OCI-LY1 (cell line): Measurements from ENCODE around the gene GRB10.

Source experiments
- H2AFZ ChIP-seq: fragments of 200-600 bp; sonication (generic), shearing (Covaris generic); 2 replicates; pipeline ENCODE4 v1.6.0; 2014; ENCODE audit warnings: antibody characterized with exemption, mild to moderate bottlenecking, low read length
- H3F3A ChIP-seq: fragments of 200-600 bp; sonication (generic), shearing (Covaris generic); 2 replicates; pipeline ENCODE4 v1.6.0; 2014; ENCODE audit warnings: mild to moderate bottlenecking, antibody characterized with exemption, low read length, moderate library complexity; ENCODE audit not compliant: insufficient read depth
- H3K27ac ChIP-seq: fragments of 200-600 bp; sonication (generic); 2 replicates; pipeline ENCODE4 v1.5.1; 2014; ENCODE audit warnings: low read length, mixed run types, mild to moderate bottlenecking, low read depth; ENCODE audit not compliant: poor library complexity, severe bottlenecking
- H3K27me3 ChIP-seq: fragments of 200-600 bp; sonication (generic); 2 replicates; pipeline ENCODE4 v1.6.0; 2014; ENCODE audit warnings: antibody characterized with exemption, mild to moderate bottlenecking, low read length, moderate library complexity; ENCODE audit not compliant: insufficient read depth
- H3K36me3 ChIP-seq: fragments of 200-600 bp; sonication (generic); 2 replicates; pipeline ENCODE4 v1.6.1; 2014; ENCODE audit warnings: mild to moderate bottlenecking, antibody characterized with exemption, low read length, moderate library complexity, mixed read lengths; ENCODE audit not compliant: insufficient read depth
- H3K4me1 ChIP-seq: fragments of 200-600 bp; sonication (generic); 2 replicates; pipeline ENCODE4 v1.5.1; 2014; ENCODE audit warnings: mild to moderate bottlenecking, low read length, moderate library complexity; ENCODE audit not compliant: insufficient read depth, severe bottlenecking
- H3K4me2 ChIP-seq: fragments of 200-600 bp; sonication (generic), shearing (Covaris generic); 2 replicates; pipeline ENCODE4 v1.6.1; 2014; ENCODE audit warnings: low read length
- H3K4me3 ChIP-seq: fragments of 200-600 bp; sonication (generic); 2 replicates; pipeline ENCODE4 v1.5.1; 2014; ENCODE audit warnings: low read length, low read depth, mild to moderate bottlenecking, mixed read lengths; ENCODE audit not compliant: poor library complexity, severe bottlenecking
- H3K79me2 ChIP-seq: fragments of 200-600 bp; shearing (Covaris generic); 2 replicates; pipeline ENCODE4 v1.6.1; 2016; ENCODE audit warnings: mixed run types, low read length, mixed read lengths; ENCODE audit not compliant: insufficient read depth
- H3K9ac ChIP-seq: fragments of 200-600 bp; sonication (generic), shearing (Covaris generic); 2 replicates; pipeline ENCODE4 v1.6.1; 2014; ENCODE audit warnings: mild to moderate bottlenecking, low read length, mixed read lengths
- H3K9me2 ChIP-seq: fragments of 200-600 bp; sonication (generic), shearing (Covaris generic); 2 replicates; pipeline ENCODE4 v1.6.1; 2014; ENCODE audit warnings: low read depth, mild to moderate bottlenecking, low read length, mixed read lengths
- H3K9me3 ChIP-seq: fragments of 200-600 bp; shearing (Covaris generic); 2 replicates; pipeline ENCODE4 v1.6.1; 2014; ENCODE audit warnings: low read length, mixed read lengths
- H4K20me1 ChIP-seq: fragments of 200-600 bp; sonication (generic), shearing (Covaris generic); 2 replicates; pipeline ENCODE4 v1.6.0; 2016; ENCODE audit warnings: mild to moderate bottlenecking, low read length; ENCODE audit not compliant: insufficient read depth
- EZH2 ChIP-seq: fragments of 200-600 bp; sonication (generic), shearing (Covaris generic); IDR thresholded peaks from 2 replicates; pipeline ENCODE4 v1.8.0; 2017; ENCODE audit warnings: borderline replicate concordance, mixed run types, mild to moderate bottlenecking, antibody characterized with exemption, low read length, moderate library complexity, mixed read lengths
- TF ChIP-seq, protein P1 (sequence below): fragments of 200-600 bp; sonication (generic), shearing (Covaris generic); IDR thresholded peaks from 2 replicates; pipeline ENCODE4 v1.5.1; 2017; ENCODE audit warnings: mild to moderate bottlenecking, antibody characterized with exemption, low read length, moderate library complexity, mixed read lengths

The GRB10 gene

GRCh38 chr7:50812094-50812493 lies 29.4 kb upstream of the GRB10 start:
- H3K4me3 ChIP-seq = no peak overlapping the region
- TF ChIP-seq EZH2 = no peak
- TF ChIP-seq, protein P1, sequence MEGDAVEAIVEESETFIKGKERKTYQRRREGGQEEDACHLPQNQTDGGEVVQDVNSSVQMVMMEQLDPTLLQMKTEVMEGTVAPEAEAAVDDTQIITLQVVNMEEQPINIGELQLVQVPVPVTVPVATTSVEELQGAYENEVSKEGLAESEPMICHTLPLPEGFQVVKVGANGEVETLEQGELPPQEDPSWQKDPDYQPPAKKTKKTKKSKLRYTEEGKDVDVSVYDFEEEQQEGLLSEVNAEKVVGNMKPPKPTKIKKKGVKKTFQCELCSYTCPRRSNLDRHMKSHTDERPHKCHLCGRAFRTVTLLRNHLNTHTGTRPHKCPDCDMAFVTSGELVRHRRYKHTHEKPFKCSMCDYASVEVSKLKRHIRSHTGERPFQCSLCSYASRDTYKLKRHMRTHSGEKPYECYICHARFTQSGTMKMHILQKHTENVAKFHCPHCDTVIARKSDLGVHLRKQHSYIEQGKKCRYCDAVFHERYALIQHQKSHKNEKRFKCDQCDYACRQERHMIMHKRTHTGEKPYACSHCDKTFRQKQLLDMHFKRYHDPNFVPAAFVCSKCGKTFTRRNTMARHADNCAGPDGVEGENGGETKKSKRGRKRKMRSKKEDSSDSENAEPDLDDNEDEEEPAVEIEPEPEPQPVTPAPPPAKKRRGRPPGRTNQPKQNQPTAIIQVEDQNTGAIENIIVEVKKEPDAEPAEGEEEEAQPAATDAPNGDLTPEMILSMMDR = no peak
- H3K9ac ChIP-seq = no peak overlapping the region
- no peak overlapping the region for H3K27ac ChIP-seq
- no peak overlapping the region for H2AFZ ChIP-seq
- no peaks in the 10 kb centered on the region for H3K9me3 ChIP-seq
- H3K4me1 ChIP-seq = no peaks in the 10 kb centered on the region
- H3K4me2 ChIP-seq = no peak overlapping the region
- no peaks in the 10 kb centered on the region for H3K79me2 ChIP-seq
- H3F3A ChIP-seq = no peaks in the 10 kb centered on the region
- H3K27me3 ChIP-seq = no peaks in the 10 kb centered on the region
- H3K36me3 ChIP-seq = no peaks in the 10 kb centered on the region
- H4K20me1 ChIP-seq = no peaks in the 10 kb centered on the region
- no peaks in the 10 kb centered on the region for H3K9me2 ChIP-seq

DNA sequence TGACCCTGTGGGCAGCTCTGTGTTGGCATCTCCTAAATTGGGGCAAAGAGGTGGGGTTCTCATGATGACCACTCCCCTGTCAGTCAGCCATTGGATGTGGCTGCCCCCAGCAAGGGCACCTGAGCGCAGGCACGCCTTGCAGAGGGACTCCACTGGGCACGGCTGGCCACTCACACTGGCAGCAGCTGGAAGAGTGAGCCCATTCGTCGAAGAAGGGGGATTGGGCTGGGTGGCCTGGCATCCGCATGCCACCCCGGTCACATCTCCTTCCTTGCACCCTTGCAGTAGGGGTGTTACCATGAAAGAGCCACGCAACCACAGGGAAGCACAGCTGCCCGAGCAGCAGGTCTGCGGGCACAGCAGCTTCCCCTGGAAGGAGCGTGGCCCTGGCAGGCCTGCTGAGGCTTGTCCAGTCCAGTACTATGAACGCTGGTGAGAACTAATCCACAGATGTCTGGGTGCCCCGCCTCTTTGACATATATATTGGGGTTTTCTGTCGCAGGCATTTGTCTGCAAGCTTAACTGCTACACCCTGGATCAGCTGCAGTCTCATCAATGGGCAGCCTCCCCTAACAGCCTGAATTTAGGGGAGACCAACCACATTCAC lies 25.7 kb upstream of the GRB10 start:
- no peaks in the 10 kb centered on the region for H3K9me2 ChIP-seq
- no peaks in the 10 kb centered on the region for H3K4me1 ChIP-seq
- H3K4me2 ChIP-seq = no peak overlapping the region
- no peaks in the 10 kb centered on the region for H4K20me1 ChIP-seq
- no peaks in the 10 kb centered on the region for H3K9me3 ChIP-seq
- no peak overlapping the region for H3K4me3 ChIP-seq
- H3K36me3 ChIP-seq = no peaks in the 10 kb centered on the region
- H3F3A ChIP-seq = no peaks in the 10 kb centered on the region
- 0 out of 2 replicates have a peak, but pooled peaks cover 4% of the 10 kb centered on the region for H3K27me3 ChIP-seq
- H3K27ac ChIP-seq = no peak overlapping the region
- H3K9ac ChIP-seq = no peak overlapping the region
- TF ChIP-seq EZH2 = no peak
- TF ChIP-seq, protein P1 = no peak
- no peak overlapping the region for H2AFZ ChIP-seq
- H3K79me2 ChIP-seq = no peaks in the 10 kb centered on the region

DNA sequence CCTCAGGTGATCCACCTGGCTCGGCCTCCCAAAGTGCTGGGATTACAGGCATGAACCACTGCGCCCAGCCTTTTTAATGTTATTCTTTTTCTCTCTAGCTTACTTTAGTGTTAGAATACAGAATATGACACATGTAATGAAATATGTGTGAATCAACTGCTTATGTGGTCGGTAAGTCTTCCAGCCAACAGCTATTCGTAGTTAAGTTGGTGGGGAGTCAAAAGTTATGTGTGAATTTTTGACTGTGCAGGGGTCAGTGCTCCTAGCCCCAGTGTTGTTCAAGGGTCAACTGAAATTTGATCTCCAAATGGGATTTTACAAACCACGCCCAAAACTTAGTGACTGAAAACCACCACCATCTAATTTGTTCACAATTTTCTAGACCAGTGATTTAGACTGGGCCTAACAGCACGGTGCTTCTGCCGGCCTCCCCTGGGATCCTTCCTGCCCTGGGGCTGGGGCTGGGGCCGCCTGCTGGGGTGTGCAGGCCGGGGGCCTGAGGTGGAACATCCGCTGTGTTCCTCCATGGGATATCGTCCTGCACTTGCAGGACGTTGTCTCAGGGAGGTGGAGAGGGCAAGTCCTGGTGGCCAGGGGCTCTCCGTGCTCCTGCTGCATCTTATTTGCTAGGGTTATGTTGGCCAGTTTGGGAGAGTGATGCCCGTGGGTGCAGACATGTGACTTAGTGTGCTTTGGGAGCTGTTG lies 24.5 kb upstream of the GRB10 start:
- Histone ChIP-seq H3K79me2 (no peaks in the 10 kb centered on the region), H3F3A (no peaks in the 10 kb centered on the region), H3K4me3 (no peak overlapping the region), H3K4me2 (no peak overlapping the region), H3K9me2 (no peaks in the 10 kb centered on the region), H3K4me1 (no peaks in the 10 kb centered on the region), H2AFZ (no peak overlapping the region), H4K20me1 (no peaks in the 10 kb centered on the region), H3K27ac (no peak overlapping the region), H3K9me3 (no peaks in the 10 kb centered on the region), H3K27me3 (0 out of 2 replicates have a peak, but pooled peaks cover 4% of the 10 kb centered on the region), H3K9ac (no peak overlapping the region), H3K36me3 (no peaks in the 10 kb centered on the region)
- no peak for TF ChIP-seq EZH2
- TF ChIP-seq, protein P1 = no peak
